GM21737 (cell line): Measurements from ENCODE around the gene TREM1.
"Not testable (repeated sequence)": the region's sequence is repeated elsewhere in the genome, so short reads cannot be mapped to it uniquely, and the experiment has no call there.

Source experiments
- ATAC-seq: cut with Tn5 transposase; IDR thresholded peaks from one replicate; pipeline ENCODE4 v1.9.1; 2021; ENCODE audit warnings: mild to moderate bottlenecking, moderate library complexity; ENCODE audit not compliant: unreplicated experiment

TREM1 gene

GRCh38 chr6:41297248-41297647, 10.8 kb upstream of the TREM1 start:
- ATAC-seq: not testable (repeated sequence)

- no peak for ATAC-seq
Observed at GRCh38 chr6:41294214-41294872, 7.9 kb upstream of the TREM1 start.

- no peak for ATAC-seq
Observed at GRCh38 chr6:41291717-41292116, 5.2 kb upstream of the TREM1 start.

GRCh38 chr6:41289815-41290214, 3.3 kb upstream of the TREM1 start:
- ATAC-seq: no peak

GRCh38 chr6:41288754-41289129, 2.3 kb upstream of the TREM1 start:
- ATAC-seq: no peak

- ATAC-seq: no peak
Observed at GRCh38 chr6:41288030-41288753, 1.7 kb upstream of the TREM1 start.

GRCh38 chr6:41284726-41285125, 1.8 kb downstream of the TREM1 start:
- no peak for ATAC-seq

GRCh38 chr6:41283600-41283999, 2.9 kb downstream of the TREM1 start:
- ATAC-seq: no peak

- no peak for ATAC-seq
Observed at GRCh38 chr6:41280381-41281057, 6.0 kb downstream of the TREM1 start.

- no peak for ATAC-seq
Observed at GRCh38 chr6:41278699-41279405, 7.6 kb downstream of the TREM1 start.

- ATAC-seq: no peak
Observed at GRCh38 chr6:41277605-41278004, 8.9 kb downstream of the TREM1 start.

- ATAC-seq: no peak
Observed at GRCh38 chr6:41275489-41275888, 11.0 kb downstream of the TREM1 start.

- ATAC-seq: no peak
Observed at GRCh38 chr6:41274256-41274655, 12.2 kb downstream of the TREM1 start.

- no peak for ATAC-seq
Observed at GRCh38 chr6:41273714-41274113, 12.8 kb downstream of the TREM1 start.

GRCh38 chr6:41272591-41273240, 13.8 kb downstream of the TREM1 start:
- no peak for ATAC-seq

GRCh38 chr6:41271901-41272395, 14.5 kb downstream of the TREM1 start:
- ATAC-seq: no peak

GRCh38 chr6:41269716-41270115, 16.8 kb downstream of the TREM1 start:
- ATAC-seq: no peak

- no peak for ATAC-seq
Observed at GRCh38 chr6:41269166-41269565, 17.3 kb downstream of the TREM1 start.

GRCh38 chr6:41268478-41268877, 18.0 kb downstream of the TREM1 start:
- no peak for ATAC-seq

- no peak for ATAC-seq
Observed at GRCh38 chr6:41266541-41266940, 19.9 kb downstream of the TREM1 start.

GRCh38 chr6:41263267-41263666, 23.2 kb downstream of the TREM1 start:
- ATAC-seq: no peak
